Activated naive CD8-positive, alpha-beta T cell treated with anti-CD3 and anti-CD28 coated beads for 36 hours (primary cell): ENCODE results near the gene CCDC187. TPM values are rescaled to one million over a fixed set of nuclear protein-coding genes. Genes with fewer than 3 reads are reported as not detected.
"Not testable (repeated sequence)": the region's sequence is repeated elsewhere in the genome, so short reads cannot be mapped to it uniquely, and the experiment has no call there.

Experiments
- DNase-seq: peaks from one replicate; pipeline ENCODE4 v3.0.0; 2021
- H3K27ac Mint-ChIP-seq: one replicate; pipeline ENCODE4 v1.8.0; 2022; ENCODE audit warnings: mild to moderate bottlenecking, moderate library complexity, mixed read lengths
- H3K27me3 Mint-ChIP-seq: one replicate; pipeline ENCODE4 v1.8.0; 2022; ENCODE audit warnings: mild to moderate bottlenecking, mixed read lengths
- H3K36me3 Mint-ChIP-seq: one replicate; pipeline ENCODE4 v1.8.0; 2021; ENCODE audit warnings: mild to moderate bottlenecking, mixed read lengths
- H3K4me1 Mint-ChIP-seq: one replicate; pipeline ENCODE4 v1.8.0; 2021; ENCODE audit warnings: mixed read lengths
- H3K4me3 Mint-ChIP-seq: one replicate; pipeline ENCODE4 v1.8.0; 2022; ENCODE audit warnings: mild to moderate bottlenecking, moderate library complexity, mixed read lengths
- H3K9me3 Mint-ChIP-seq: one replicate; pipeline ENCODE4 v1.8.0; 2022; ENCODE audit warnings: mixed read lengths
- total RNA-seq, 2 experiments: library from RNA; stranded (reverse); gene quantifications; one replicate each; pipeline ENCODE4 v1.2.3, GENCODE V29; 2021

Gene CCDC187
- not detected for total RNA-seq

DNA sequence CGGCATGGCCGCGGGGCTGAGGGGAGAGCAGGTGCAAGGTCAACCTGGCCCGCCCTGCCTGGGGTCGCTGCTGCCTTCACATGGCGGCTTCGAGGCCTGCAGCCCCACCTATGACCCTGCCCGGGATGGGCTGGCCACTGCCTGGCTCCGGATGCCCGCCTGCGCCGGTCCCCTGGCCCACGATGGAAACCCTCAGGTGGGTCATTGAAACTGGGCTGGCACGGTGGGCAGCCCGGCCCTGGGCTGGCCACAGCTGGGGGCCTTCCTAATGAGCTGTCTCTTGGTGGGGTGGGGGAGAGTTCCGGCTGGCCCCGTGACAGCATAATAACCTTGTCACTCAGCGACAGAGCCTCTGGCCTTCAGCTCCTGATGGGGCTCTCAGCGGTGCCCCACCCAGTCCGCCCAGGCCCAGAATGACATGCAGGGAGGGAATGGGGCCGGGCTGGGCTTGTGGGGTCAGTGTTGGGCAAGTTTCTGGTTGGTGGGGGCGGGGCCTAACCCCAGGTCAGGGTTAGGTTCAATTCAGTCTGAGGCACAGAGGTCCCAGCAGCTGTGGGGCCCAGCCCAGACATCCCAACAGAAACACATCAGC lies at the start of gene CCDC187:
Gene CCDC187 (minus strand): TSS at position 270 of the 592 bp plus-strand sequence. CDS start 264 bp downstream, at position 6.
- Mint-ChIP-seq H3K9me3 (no peaks in the 10 kb centered on the region), H3K4me3 (no peak within 1 kb of the TSS), H3K27me3 (no peaks in the 10 kb centered on the region), H3K27ac (no peak within 1 kb of the TSS), H3K4me1 (peaks cover 2% of the 10 kb centered on the region), H3K36me3 (no peaks in the 10 kb centered on the region)
- DNase-seq, result no peak

- no peaks in the 10 kb centered on the region for H3K27me3 Mint-ChIP-seq
These were observed 49.2 kb upstream of the CCDC187 start for GRCh38 chr9:136353088-136353487.

DNA sequence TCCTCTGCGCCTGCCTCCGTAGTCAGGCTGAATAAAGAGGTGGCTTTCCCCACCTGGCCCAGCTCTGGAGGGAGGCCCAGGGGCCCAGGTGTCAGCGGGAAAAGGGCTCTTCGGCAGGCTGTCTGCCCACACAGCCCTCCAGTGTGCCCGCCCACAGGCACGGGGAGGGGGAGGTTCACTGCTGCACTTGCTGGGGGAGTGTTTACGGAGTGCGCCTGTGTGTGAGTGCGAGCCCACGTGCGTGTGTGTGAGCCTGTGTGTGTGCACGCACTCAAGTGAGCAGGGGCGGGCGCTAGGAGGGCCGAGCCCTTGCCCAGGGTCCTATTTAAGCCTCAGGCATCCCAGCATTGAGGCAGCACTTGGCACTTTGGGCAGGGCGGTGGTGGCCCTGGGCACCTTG lies 48.8 kb upstream of the CCDC187 start:
- no peak overlapping the region for H3K27ac Mint-ChIP-seq
- H3K4me3 Mint-ChIP-seq, result peak overlapping the region; percentile 51
- no peaks in the 10 kb centered on the region for H3K27me3 Mint-ChIP-seq
- no peaks in the 10 kb centered on the region for H3K4me1 Mint-ChIP-seq
- DNase-seq, result no peak
- H3K36me3 Mint-ChIP-seq, result no peaks in the 10 kb centered on the region
- H3K9me3 Mint-ChIP-seq, result no peaks in the 10 kb centered on the region

More at GRCh38 chr9:136353088-136353487, 49.2 kb upstream of the CCDC187 start:
- Mint-ChIP-seq H3K9me3 (no peaks in the 10 kb centered on the region), H3K27ac (no peak overlapping the region), H3K4me3 (no peak overlapping the region), H3K36me3 (no peaks in the 10 kb centered on the region), H3K4me1 (no peaks in the 10 kb centered on the region)
- DNase-seq, result no peak

- H3K4me1 Mint-ChIP-seq, DNase-seq, H3K27ac Mint-ChIP-seq, H3K27me3 Mint-ChIP-seq, H3K36me3 Mint-ChIP-seq, H3K4me3 Mint-ChIP-seq, H3K9me3 Mint-ChIP-seq: not testable (repeated sequence)
These were observed 48.0 kb upstream of the CCDC187 start for GRCh38 chr9:136351868-136352267.

- no peaks in the 10 kb centered on the region for H3K4me1 Mint-ChIP-seq
- no peaks in the 10 kb centered on the region for H3K9me3 Mint-ChIP-seq
- no peak overlapping the region for H3K4me3 Mint-ChIP-seq
These were observed 47.4 kb upstream of the CCDC187 start for GRCh38 chr9:136351252-136351800.

DNA sequence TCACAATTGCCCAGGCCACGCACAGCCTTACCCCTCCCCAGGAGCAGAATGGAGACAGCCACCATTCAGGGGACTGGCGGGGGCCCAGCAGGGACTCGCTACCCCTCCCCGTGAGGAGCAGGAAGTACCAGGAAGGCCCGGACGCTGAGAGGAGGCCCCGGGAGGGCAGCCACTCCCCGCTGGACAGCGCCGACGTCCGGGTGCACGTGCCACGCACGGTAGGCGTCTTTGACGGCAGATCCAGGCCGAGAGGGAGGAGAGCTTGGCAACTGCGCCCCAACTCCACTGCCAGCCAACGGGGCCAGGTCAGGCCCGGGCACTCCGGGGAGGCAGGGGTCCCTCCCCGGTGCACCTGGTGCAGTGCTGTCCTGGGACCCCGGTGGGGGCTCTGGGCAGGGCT lies 45.7 kb upstream of the CCDC187 start:
- H3K36me3 Mint-ChIP-seq, result no peaks in the 10 kb centered on the region
- H3K9me3 Mint-ChIP-seq, result no peaks in the 10 kb centered on the region
- no peak for DNase-seq
- no peak overlapping the region for H3K4me3 Mint-ChIP-seq
- H3K27me3 Mint-ChIP-seq, result no peaks in the 10 kb centered on the region
- no peak overlapping the region for H3K27ac Mint-ChIP-seq
- no peaks in the 10 kb centered on the region for H3K4me1 Mint-ChIP-seq

More at GRCh38 chr9:136351252-136351800, 47.4 kb upstream of the CCDC187 start:
- H3K36me3 Mint-ChIP-seq, result no peaks in the 10 kb centered on the region
- DNase-seq, result no peak
- H3K27ac Mint-ChIP-seq, result no peak overlapping the region
- H3K27me3 Mint-ChIP-seq, result no peaks in the 10 kb centered on the region

- Mint-ChIP-seq H3K4me1 (no peaks in the 10 kb centered on the region), H3K27ac (no peak overlapping the region), H3K9me3 (no peaks in the 10 kb centered on the region), H3K4me3 (no peak overlapping the region), H3K36me3 (no peaks in the 10 kb centered on the region), H3K27me3 (no peaks in the 10 kb centered on the region)
- no peak for DNase-seq
These were observed 44.8 kb upstream of the CCDC187 start for GRCh38 chr9:136348691-136349090.

- Mint-ChIP-seq H3K27me3 (no peaks in the 10 kb centered on the region), H3K27ac (no peak overlapping the region), H3K9me3 (no peaks in the 10 kb centered on the region), H3K36me3 (no peaks in the 10 kb centered on the region), H3K4me3 (no peak overlapping the region), H3K4me1 (no peaks in the 10 kb centered on the region)
- no peak for DNase-seq
These were observed 43.8 kb upstream of the CCDC187 start for GRCh38 chr9:136347472-136348256.

- no peak for DNase-seq
- no peak overlapping the region for H3K27ac Mint-ChIP-seq
- no peaks in the 10 kb centered on the region for H3K4me1 Mint-ChIP-seq
- no peaks in the 10 kb centered on the region for H3K36me3 Mint-ChIP-seq
- H3K9me3 Mint-ChIP-seq, result no peaks in the 10 kb centered on the region
- no peak overlapping the region for H3K4me3 Mint-ChIP-seq
- no peaks in the 10 kb centered on the region for H3K27me3 Mint-ChIP-seq
These were observed 43.1 kb upstream of the CCDC187 start for GRCh38 chr9:136346927-136347465.

GRCh38 chr9:136346157-136346481 lies 42.2 kb upstream of the CCDC187 start:
- H3K4me3 Mint-ChIP-seq, result no peak overlapping the region
- H3K36me3 Mint-ChIP-seq, result no peaks in the 10 kb centered on the region
- no peaks in the 10 kb centered on the region for H3K27me3 Mint-ChIP-seq
- no peak overlapping the region for H3K27ac Mint-ChIP-seq
- no peak for DNase-seq
- H3K4me1 Mint-ChIP-seq, result no peaks in the 10 kb centered on the region
- no peaks in the 10 kb centered on the region for H3K9me3 Mint-ChIP-seq

DNA sequence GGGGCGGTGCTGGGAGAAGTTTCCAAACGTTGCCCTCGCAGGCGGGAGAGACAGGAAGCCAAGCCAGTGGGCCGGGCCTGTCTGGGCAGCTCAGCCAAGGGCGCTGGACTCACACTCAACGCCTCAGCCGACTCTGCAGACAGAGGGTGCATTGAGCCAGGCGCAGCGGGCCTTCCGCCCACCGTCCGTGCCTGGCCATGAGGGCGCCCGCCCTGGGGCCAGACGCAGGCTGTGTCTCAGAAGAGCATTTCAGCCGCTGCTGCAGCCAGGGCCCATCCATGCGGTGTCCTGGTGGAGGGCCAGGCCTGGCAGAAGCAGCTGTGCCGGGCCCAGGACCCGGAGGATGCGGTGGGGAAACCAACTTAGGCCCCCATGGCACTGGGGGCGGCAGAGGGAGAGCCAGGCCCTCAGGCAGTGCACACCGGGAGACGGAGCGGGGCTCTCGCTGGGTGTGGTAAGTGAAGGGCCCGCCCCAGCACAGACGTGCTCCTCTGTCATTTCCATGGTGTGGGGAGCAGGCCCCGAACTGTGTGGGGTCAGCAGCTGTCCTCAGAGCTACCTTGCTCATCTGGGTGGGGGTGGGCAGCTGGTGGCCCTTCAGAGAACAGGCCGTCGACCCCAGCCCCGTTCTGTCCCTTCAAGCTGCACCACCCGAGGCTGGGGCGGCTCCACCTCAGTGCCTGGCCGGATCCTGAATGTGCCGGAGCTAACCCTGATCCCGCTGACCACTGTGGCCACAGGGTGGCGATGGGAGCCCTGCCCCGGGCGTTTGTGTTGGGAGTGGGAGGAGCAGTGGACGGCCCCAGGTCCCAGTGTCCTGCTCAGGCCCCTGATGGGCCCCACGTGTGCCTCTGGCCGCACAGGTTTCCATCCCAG lies 41.6 kb upstream of the CCDC187 start:
- no peaks in the 10 kb centered on the region for H3K27me3 Mint-ChIP-seq
- H3K27ac Mint-ChIP-seq, result no peak overlapping the region
- DNase-seq, result no peak
- no peaks in the 10 kb centered on the region for H3K9me3 Mint-ChIP-seq
- H3K4me1 Mint-ChIP-seq, result no peaks in the 10 kb centered on the region
- H3K4me3 Mint-ChIP-seq, result no peak overlapping the region
- no peaks in the 10 kb centered on the region for H3K36me3 Mint-ChIP-seq

GRCh38 chr9:136344544-136345280 lies 40.8 kb upstream of the CCDC187 start:
- no peak for DNase-seq
- Mint-ChIP-seq H3K4me3 (no peak overlapping the region), H3K9me3 (no peaks in the 10 kb centered on the region), H3K36me3 (no peaks in the 10 kb centered on the region), H3K4me1 (no peaks in the 10 kb centered on the region), H3K27me3 (no peaks in the 10 kb centered on the region), H3K27ac (no peak overlapping the region)

GRCh38 chr9:136343884-136344269 lies 40.0 kb upstream of the CCDC187 start:
- H3K27me3 Mint-ChIP-seq, result no peaks in the 10 kb centered on the region
- H3K4me1 Mint-ChIP-seq, result no peaks in the 10 kb centered on the region
- no peak for DNase-seq
- H3K4me3 Mint-ChIP-seq, result no peak overlapping the region
- no peaks in the 10 kb centered on the region for H3K36me3 Mint-ChIP-seq
- H3K27ac Mint-ChIP-seq, result no peak overlapping the region
- H3K9me3 Mint-ChIP-seq, result no peaks in the 10 kb centered on the region

GRCh38 chr9:136343121-136343883 lies 39.4 kb upstream of the CCDC187 start:
- H3K27ac Mint-ChIP-seq, result no peak overlapping the region
- H3K36me3 Mint-ChIP-seq, result no peaks in the 10 kb centered on the region
- H3K4me3 Mint-ChIP-seq, result no peak overlapping the region
- no peak for DNase-seq
- H3K27me3 Mint-ChIP-seq, result no peaks in the 10 kb centered on the region
- H3K4me1 Mint-ChIP-seq, result no peaks in the 10 kb centered on the region
- no peaks in the 10 kb centered on the region for H3K9me3 Mint-ChIP-seq
